Nasal cavity respiratory epithelium epithelial cell of viscerocranial mucosa (primary cell): ENCODE measurements around the gene TPSB2. TPM values are rescaled to one million over a fixed set of nuclear protein-coding genes. Genes with fewer than 3 reads are reported as not detected.

Source experiments
- total RNA-seq: library from RNA; depleted of rRNA; stranded (reverse); fragments of >200 nt; gene quantifications from 2 replicates; pipeline ENCODE4 v1.2.3, GENCODE V29; 2014

The TPSB2 gene
- total RNA-seq, result not detected in 2 replicates

GRCh38 chr16:1230084-1230470, at the start of gene TPSB2:
TPSB2 (minus strand) TSS chr16:1230184; CDS start chr16:1229951, 233 bp downstream.

GRCh38 chr16:1255276-1256122, 25.5 kb upstream of the TPSB2 start, which contains the start of gene TPSD1:
TPSD1 (plus strand) TSS chr16:1256069; CDS start chr16:1256281, 212 bp downstream.

GRCh38 chr16:1240436-1240835, 10.5 kb upstream of the TPSB2 start, which contains the start of gene TPSAB1:
TPSAB1 (plus strand) TSS chr16:1240705; CDS start chr16:1240939, 234 bp downstream.

GRCh38 chr16:1225051-1225451, 4.9 kb downstream of the TPSB2 start, which contains the start of gene TPSG1:
TPSG1 (minus strand) TSS chr16:1225268; CDS start chr16:1225252, 16 bp downstream.

Other genes starting within 250 kb of the TPSB2 start
- under 0.01 TPM in 1 of 2 replicates, not detected in the other for gene SOX8, start 248.4 kb downstream of the TPSB2 start, total RNA-seq
- not detected in 2 replicates for gene SSTR5, start 157.4 kb downstream of the TPSB2 start, total RNA-seq
- gene C1QTNF8, start 133.9 kb downstream of the TPSB2 start, total RNA-seq, result not detected in 2 replicates
- gene CACNA1H, start 77.1 kb downstream of the TPSB2 start, total RNA-seq, result 0.07 TPM in 1 of 2 replicates, not detected in the other
- not detected in 2 replicates for gene TPSG1, start 4.9 kb downstream of the TPSB2 start, total RNA-seq
- gene TPSAB1, start 10.5 kb upstream of the TPSB2 start, total RNA-seq, result not detected in 2 replicates
- not detected in 2 replicates for gene TPSD1, start 25.9 kb upstream of the TPSB2 start, total RNA-seq
- gene UBE2I, start 79.5 kb upstream of the TPSB2 start, total RNA-seq, result 44.8 and 80.6 TPM in 2 replicates
- gene BAIAP3, start 103.5 kb upstream of the TPSB2 start, total RNA-seq, result 0.34 and 0.78 TPM in 2 replicates
- gene TSR3, start 121.7 kb upstream of the TPSB2 start, total RNA-seq, result 63.9 and 84.4 TPM in 2 replicates
- gene GNPTG, start 121.7 kb upstream of the TPSB2 start, total RNA-seq, result 23.9 and 47.1 TPM in 2 replicates
- gene UNKL, start 184.5 kb upstream of the TPSB2 start, total RNA-seq, result 3.4 and 10.1 TPM in 2 replicates
- gene UQCC4, start 190.6 kb upstream of the TPSB2 start, total RNA-seq, result 16.6 and 28.0 TPM in 2 replicates
- gene PERCC1, start 200.9 kb upstream of the TPSB2 start, total RNA-seq, result not detected in 2 replicates
- under 0.01 and 0.57 TPM in 2 replicates for gene CCDC154, start 214.4 kb upstream of the TPSB2 start, total RNA-seq
- 61.9 and 142 TPM in 2 replicates for gene CLCN7, start 244.8 kb upstream of the TPSB2 start, total RNA-seq